ENCODE data around the gene GATA3.

DNA sequence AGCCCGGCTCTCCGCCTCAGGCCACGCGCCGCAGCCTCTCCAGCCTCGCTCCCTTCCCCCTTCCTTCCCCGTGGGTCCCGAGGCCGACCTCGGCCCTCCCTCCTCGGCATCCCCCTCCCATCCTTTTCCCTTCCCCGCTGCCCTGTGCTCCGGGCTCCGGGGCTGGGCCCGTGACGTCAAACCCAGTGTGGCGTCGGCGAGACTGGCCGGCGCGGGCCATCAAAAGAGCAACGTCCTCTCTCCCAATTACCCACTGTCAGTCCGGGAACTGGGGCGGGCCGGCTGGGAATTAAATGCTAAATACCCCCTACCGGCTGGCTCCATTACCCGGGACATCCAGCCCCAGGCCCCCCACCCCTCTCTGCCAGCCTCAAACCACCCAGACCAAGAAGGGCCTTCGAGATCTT, 2.6 kb upstream of the GATA3 start:
- TF ChIP-seq, protein P1, sequence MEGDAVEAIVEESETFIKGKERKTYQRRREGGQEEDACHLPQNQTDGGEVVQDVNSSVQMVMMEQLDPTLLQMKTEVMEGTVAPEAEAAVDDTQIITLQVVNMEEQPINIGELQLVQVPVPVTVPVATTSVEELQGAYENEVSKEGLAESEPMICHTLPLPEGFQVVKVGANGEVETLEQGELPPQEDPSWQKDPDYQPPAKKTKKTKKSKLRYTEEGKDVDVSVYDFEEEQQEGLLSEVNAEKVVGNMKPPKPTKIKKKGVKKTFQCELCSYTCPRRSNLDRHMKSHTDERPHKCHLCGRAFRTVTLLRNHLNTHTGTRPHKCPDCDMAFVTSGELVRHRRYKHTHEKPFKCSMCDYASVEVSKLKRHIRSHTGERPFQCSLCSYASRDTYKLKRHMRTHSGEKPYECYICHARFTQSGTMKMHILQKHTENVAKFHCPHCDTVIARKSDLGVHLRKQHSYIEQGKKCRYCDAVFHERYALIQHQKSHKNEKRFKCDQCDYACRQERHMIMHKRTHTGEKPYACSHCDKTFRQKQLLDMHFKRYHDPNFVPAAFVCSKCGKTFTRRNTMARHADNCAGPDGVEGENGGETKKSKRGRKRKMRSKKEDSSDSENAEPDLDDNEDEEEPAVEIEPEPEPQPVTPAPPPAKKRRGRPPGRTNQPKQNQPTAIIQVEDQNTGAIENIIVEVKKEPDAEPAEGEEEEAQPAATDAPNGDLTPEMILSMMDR (IDR thresholded peaks at IDR 0.05): no peak
- TF ChIP-seq POLR2A (IDR thresholded peaks at IDR 0.05): no peak

All from esophagus squamous epithelium (tissue), 4 donors.